CD4-positive, alpha-beta T cell treated with Interleukin-2 at 100 ng/mL for 4 hours (primary cell): ENCODE measurements around the gene TSPAN9.

Experiments used
- DNase-seq: peaks from one replicate; pipeline ENCODE4 v3.0.0-alpha.2; 2020; ENCODE audit warnings: low spot score

The TSPAN9 gene, protein sequence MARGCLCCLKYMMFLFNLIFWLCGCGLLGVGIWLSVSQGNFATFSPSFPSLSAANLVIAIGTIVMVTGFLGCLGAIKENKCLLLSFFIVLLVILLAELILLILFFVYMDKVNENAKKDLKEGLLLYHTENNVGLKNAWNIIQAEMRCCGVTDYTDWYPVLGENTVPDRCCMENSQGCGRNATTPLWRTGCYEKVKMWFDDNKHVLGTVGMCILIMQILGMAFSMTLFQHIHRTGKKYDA

DNA sequence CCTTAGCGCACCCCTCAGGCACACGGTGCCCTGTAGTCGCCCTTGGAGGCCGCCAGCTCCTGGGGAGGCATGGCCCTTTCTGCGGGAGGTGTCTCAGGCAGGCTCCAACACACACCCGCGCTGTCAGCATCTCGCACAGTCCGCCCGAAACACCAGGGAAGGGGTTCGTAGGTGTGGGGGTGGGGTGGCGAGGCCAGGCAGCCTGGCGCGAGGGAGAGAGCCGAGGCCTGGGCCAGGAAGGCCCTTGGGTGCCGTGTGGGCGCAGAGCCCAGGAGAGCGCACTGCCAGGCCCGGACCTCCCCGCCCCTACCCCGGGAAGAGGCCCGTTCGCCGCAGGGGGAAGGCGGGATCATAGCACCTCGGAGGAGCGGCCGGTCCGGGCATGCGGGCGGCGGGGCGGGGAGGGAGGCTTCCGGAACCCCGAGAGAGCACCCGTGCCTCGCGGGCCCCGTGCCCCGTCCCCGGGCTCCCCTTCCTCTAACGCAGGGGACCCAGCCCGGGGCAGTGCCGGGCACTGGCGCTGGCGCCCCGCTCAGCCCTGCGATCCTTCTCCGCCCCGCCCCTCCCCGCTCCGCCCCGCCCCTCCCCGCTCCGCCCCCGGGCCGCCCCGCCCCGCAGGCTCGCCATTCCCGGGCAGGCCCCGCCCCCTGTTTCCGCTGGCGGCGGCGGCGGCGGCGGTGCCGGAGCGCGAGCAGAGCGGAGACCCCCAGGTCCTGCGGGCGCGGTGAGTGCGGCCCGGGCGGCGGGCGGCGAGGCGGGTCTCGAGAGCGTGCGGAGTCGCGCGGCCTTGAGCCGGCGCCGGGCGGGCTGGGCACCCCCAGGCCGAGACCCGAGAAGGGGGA, at the start of gene TSPAN9:
Gene TSPAN9 (plus strand): TSS at position 650 of the 842 bp plus-strand sequence. CDS start 123,815 bp downstream, outside the sequence.
- DNase-seq = peak; percentile 55

DNA sequence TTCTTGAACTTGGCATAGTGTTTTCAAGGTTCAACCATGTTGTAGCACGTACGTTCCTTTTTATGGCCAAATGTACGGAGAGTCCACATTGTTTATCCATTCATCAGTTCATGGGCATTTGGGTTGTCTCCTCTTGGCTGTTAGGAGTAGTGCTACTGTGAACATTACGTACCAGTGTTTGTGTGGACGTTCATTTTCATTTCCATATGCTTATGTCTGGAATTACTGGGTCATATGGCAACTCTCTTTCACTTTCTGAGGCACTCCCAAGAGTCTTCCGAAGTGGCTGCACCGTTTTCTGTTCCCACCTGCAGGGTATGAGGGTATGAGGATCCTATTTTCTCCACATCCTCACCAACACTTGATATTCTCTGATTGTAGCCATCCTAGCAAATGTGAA, 49.1 kb upstream of the TSPAN9 start:
- no peak for DNase-seq

DNA sequence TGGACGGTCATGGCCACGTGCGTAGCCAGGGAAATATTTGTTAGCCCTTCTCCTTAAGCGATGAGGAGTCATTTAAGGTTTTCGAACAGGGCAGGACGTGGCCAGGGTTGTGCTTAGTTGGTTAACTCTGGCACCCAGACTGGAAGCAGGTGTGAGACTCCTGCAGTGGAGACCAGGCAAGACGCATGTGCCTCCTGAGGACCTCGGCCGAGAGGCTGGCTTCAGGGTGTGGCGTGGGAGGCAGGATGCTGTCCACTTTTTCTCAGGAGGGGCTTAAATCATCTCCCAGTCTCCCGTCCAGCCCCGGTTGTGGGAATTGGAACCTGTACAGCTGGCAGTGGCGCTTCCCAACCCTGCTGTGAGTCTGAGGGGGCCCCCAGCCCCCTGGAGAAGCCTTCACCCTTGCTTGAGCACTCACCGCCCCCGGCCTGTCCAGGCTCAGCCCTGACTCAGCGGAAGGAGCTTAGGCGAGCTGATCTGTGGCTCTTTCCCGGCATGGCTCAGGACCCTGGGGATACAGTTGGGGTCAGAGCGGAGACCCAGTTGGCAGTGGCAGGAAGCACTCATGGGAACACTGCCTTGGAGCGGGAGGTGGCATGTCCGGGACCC, 46.3 kb upstream of the TSPAN9 start:
- no peak for DNase-seq

DNA sequence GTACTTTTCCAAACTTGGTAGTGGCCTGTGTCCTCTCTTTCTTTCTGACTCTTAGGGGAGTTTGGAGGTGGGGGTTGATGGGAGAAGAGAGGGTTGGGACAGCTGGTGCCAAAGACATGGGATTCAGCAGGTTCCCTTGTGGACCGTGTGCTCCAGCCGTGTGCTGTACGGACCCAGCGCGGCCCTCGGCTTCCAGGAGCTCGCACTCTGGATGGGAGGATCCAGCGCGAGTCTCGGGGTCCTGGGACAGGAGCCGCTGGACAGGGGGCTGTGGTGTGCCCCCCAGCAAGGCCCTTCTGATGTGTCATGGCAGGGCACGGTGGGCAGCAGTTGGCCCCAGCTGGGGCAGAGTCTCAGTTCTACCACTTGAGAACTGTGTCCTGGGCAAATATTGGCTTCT, 45.0 kb upstream of the TSPAN9 start:
- DNase-seq = no peak

DNA sequence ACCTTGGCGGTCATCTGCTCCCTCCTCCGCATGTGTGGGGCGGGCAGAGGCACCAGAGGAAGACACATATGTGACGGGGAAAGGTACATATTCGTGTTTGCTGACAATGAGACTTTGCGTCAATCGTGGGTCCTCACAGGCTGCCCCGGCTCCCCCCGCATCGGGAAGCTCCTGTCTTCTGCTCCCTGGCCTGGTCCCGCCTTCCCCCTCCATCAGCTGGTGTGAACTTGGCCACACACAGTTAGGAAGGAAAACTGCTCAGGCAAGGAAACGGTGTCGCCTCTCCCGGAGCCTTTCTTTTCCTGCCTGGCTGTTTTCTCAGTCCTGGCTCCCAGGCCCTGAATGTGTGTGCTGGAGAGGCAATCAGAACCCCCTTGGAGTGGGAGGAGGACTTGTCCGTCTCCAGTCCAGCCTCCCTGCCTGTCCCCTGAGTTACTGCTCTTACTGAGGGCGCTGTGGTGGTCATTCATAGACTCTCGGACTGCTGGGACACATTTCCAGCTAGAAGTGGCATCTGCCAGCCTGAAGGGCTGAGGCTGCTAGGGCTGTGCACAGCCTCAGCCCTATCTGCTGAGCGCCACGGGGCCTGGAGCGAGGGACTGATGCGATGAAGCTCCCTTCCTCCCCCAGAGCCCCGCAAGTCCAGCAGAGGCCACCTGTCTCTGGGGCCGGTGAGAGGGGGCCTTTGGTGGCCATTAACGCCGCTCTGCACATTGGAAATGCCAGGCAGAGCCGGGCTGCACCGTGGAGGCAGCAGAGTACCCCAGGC, 44.2 kb upstream of the TSPAN9 start:
- no peak for DNase-seq

DNA sequence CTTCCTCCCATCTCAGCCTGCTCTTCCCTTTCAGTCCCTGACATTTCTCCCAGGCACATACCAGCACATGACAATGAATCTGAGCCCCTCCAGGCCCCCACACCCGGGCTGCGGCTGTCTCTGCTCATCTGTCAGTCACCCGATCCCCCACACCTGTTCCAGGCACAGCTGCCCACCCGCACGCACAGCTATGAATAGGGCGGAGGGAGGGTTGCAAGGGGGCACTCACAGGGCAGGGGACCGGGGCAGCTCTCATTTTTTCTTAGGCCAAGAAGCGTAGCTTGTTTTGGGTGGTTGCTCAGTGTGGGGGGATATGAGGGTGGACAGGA, 43.7 kb upstream of the TSPAN9 start:
- no peak for DNase-seq

DNA sequence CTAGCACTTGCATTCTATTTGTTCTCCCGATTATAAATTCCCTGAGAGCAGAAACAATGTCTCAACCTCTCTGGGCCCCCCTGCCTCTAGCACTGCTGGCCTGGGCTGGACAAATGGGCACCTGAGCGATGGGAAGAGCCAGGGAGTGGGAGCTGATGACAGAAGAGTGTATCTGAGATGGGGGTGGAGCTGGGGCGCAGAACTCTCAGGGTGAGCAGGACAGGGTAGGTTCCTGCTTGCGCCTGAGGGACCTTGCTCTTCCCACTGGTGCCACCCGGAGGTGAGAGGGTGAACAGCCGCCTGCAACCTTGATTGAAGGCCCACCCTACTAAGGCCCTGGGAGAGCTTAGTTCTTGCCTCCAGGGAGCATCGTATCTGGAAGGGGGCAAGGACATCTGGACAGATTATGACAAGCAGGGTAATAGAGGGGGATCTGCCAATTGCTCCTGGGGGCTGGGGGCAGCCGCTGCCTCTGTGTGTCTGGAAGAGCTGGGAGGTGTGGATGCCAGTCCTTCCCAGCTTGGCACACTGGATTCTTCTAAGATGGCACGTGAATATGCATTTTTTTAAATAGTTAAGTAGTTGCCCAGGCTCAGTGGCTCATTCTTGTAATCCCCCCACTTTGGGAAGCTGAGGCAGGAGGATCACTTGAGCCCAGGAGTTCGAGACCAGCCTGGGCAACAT, 43.0 kb upstream of the TSPAN9 start:
- DNase-seq = peak; percentile 2

DNA sequence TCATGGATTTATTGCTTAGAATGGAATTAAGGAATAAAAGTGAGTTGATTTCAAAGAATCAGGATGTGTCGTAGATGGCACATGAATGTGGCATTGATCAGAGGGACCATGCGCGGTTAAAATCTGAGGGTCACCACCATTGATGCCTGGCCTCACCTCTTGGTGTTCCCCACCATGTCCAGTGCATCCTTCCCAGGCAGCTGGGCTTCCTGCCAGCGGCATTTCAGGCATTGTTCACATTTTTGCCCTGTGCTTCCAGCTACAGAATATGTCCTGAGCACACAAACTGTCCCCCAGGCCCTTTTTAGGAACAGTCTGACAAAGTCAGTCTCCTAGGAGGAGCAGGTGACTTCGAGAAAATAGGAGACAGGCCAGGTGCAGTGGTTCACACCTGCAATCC, 42.0 kb upstream of the TSPAN9 start:
- no peak for DNase-seq

DNA sequence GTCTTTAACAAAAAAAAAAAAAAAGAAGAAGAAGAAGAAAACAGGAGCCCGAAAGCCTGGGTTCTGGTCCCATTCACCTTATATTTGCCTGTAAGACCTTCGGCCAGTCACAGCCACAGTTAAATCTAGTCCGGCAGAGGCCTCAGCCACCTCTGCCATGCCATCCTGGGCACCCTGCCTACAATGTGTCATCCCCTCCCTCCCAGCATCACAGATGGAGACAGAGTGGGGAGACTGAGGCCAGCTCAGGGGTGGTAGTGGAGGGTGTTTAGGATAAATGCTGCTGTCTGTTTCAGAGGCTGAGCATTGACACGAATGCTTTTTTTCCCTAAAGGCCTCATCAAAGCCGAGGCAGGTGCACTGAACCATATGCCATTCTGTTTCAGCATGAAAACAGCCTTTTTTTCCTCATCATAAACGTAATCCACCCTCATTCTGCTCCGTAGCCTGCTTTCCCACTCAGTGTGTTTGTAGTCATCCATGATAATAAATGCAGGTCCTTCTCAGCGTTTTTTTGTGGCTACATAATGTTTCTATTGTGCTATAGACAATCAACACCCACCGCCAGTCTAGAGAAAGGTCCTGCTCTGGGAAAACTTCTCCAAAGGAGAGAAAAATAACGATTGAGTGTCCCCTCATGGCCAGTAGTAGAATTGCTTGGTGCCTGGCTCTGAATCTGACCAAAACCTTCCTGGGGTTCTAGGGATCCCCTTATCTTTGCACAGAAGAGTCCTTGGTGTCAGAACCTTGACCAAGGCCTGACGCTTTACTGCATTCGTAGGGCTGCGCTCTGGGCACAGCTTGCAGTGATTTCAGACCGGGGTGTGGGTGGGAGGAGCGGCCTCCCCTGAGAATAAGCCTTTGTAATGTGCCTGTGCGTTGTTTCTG, 41.1 kb upstream of the TSPAN9 start:
- DNase-seq = no peak

DNA sequence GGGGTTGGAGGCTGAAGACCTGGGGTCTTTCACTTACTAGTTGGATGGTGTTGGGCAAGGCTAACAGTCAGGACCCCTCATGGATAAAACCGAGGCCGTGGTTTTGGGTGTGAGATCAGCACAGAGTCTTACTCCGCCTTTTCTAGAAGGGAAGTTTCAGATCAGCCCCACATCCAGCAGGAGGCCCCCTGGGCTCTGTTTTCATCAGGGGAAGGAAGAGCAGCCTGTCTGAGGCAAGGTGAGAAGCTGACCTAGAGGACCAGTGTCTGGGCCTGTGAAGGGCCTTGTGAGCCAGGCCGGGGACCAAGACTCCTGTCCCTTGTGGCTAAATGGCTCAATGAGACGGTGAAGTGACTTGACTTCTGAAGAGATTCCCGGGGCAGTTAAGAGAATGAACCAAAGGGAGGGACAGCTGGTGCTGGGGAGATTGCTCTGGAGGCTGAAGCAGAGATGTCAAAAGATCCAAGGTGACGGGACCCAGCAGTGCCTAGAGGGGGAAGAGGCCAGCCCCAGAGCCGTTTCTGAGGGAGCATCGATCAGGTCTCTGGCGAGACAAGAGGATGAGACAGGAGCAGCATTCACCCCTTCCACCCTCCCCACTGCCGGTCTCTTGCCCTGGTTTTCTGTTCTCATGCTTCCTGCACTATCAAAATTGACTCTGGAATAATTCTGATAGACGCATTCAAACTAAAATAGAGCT, 40.1 kb upstream of the TSPAN9 start:
- no peak for DNase-seq

DNA sequence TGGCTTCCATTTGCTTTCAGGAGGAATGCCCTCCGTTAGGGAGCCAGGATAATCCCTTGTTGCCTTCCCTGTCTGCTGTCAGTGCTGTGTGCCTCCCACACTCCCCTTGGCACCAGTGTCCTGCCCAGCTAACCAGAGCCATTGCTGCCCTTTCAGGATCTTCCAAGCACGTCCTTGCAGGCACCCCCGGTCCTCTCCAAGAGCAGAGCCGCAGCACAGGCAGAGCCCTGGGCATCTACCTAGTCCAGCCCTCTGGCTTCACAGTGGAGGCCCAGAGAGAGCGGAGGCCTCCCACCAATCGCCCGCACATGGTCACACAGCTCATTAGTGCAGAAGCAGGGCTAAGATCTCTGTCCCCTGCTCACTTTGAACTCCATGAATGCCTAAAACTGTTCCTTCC, 39.0 kb upstream of the TSPAN9 start:
- DNase-seq = no peak

DNA sequence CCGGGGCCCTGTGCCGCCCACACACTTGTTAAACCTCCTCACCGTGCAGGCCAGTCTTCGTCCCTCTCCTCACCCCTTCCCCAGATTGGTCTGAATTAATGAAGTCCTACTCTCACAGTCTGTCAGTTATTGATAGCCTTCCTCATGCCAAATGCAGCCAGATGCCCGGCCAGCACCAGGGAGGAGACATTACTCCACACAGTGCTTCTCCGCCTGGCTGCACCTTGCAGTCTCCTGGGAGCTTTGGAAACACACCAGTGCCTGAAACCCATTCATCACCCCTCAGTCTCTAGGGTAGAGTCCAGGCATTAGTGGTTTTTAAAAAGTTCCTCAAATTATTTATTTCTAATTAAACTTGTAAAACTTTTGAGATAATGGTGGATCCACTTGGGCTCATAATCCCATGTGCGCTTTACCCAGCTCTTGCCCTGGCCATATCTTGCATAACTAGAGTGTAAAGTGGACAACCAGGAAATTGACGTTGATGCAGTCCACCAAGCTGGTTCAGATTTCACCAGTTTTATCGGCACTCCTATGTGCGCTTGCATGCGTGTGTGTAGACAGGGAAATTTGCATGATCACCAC, 38.2 kb upstream of the TSPAN9 start:
- DNase-seq = no peak

DNA sequence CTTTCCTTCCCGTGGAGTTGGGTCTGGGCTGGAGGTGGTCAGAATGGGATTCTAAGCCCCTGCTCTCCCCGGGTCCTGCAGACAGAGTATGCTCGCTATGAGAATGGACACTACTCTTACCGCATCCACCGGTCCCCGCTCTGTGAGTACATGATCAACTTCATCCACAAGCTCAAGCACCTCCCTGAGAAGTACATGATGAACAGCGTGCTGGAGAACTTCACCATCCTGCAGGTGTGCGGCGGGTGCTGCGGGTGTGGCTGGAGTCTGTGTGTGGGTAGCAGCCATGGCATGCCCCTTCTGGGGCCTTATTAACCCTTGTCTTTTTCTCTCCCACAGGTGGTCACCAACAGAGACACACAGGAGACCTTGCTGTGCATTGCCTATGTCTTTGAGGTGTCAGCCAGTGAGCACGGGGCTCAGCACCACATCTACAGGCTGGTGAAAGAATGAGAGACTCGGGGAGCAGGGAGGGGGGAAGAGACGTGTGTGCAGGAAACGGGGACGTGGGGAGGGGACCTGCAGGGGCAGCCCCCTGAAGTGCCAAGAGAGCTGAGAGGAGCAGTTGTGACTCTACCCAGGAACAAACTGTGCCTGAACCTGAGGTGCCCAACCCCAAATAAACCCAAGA, 37.0 kb upstream of the TSPAN9 start:
- DNase-seq = no peak

DNA sequence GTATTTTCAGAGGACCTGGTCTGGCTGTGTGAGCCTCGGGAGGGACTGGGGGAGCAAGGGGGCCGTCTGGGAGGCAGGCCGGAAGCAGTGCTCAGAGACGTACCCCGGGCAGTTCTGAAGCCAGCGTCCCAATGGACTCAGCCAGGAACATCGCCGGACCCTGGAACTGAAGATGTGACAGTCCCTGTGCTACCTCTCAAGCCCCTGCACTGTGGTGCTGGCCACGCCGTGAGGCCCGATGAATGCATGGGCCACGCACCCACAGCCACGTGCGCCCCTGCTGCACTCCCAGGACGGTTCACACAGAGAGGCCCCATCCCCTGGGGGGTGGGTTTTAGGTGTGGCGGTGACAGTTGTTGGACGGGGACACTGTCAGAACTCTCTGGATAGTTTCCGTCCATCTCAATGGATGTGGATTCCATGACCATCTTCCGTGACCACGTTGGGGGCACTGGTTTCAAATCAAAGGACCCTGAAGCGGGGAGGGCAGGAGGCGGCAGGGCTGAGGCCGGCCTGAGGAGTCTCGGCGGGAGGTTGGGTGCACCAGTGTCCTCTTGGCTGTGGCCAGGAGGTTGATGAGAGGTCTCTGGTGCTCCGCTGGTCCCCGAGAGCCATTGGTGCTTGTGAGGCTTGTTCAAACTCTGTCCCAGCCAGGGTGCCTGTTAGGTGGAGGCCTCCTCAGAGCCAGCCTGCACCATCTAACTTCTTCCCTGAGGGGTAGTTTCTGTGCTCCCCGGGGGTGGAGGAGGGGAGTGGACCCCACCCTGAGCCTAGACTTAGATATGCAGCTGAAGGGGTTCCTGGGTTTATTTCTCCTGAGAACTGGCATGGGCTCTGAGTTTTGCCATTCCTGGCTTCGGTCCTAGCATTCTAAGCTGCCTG, 36.3 kb upstream of the TSPAN9 start:
- DNase-seq = no peak

DNA sequence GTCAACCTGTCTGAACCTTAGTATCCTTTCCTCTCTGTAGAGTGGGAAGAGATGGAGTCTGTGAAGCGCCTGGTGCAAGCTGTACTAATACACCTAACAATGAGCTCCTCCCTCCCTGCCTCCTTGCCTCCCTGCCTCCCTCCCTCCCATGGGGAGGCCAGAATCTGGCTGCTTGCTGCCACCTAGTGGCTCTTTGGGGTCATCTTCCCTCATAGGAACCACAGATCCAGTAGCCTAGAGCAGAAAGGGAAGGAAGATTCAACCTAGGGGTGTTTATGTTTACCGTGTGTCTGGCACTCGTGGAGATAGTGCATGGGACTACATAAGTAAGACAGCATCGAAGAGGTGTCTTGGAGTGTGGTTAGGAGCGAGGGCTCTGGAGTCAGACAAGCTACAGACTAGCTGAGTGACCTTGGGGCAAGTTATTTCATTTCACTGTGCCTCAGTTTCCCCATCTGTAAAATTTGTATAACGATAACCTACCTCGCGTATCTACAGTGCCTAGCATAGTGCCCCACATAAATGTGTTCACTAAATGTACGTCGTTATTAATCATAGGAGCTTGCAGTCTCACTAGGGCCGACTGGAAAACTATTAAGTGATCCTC, 35.5 kb upstream of the TSPAN9 start:
- peak; percentile 41 for DNase-seq

DNA sequence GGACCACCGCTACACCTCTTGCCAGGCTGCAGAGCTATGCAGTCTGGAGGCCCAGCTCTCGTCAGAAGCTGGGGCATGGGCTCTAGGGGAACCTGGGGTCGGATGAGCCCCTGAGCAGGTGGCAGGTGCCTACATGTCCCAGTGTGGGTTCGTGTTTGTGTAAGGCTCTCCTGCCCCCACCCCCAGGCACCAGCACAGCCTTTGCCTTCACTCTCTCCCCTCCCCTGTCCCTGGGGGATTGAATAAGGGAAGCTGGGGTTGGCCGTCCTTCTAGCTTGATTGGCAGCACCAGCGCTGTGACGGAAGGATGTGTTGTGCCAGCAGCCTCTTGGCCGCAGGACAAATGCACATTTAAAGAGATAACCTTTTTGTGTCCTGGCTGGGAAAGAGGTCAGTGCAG, 34.8 kb upstream of the TSPAN9 start:
- DNase-seq = no peak

DNA sequence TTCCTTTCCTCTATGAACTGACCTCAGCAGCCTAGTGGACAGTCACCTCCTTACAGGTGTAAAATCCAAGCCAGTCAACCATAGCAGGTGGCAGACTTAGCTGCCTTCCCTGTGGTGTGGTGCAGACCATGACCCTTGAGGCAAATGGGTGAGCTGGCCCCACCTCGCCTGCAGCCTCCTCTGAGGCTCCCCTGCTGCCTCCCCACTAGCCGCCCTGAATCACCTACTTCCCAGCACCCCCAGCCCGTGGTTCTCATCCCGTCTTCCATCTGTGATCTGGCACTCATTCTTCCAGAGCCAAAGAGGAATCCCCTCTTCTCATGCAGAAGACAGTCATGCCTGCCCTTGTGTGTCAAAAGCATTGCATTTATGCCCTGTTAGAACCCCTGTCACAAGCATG, 34.4 kb upstream of the TSPAN9 start:
- DNase-seq = no peak

DNA sequence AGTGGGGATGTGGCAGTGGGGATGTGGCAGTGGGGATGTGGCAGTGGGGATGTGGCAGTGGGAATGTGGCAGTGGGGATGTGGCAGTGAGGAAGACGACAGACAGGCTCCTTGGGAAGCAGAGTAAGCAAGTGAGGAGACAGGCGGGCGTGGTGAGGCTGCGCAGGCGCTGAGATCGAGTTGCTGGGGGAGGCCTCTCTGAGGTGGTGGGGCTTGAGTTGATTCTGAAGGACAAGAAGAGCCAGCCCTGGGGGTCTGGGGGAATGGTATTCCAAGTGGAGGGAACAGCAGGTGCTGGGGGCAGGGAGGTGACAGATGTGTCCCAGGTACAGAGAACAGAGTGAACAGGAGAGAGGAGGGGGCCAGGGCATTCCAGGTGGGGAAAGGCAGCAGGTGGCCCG, 33.8 kb upstream of the TSPAN9 start:
- no peak for DNase-seq
